ENCODE results near the gene C16orf96. TPM values are rescaled to one million over a fixed set of nuclear protein-coding genes. Genes with fewer than 3 reads are reported as not detected.

The C16orf96 gene
- total and polyA plus RNA-seq, 10 donors: 0.06 to 0.33 (median 0.21) TPM

- H3K27me3 ChIP-seq (replicated peaks in 1 of 7): peaks cover 0 to 17% (median 0%) of the 10 kb centered on the region in 7 donors
- DNase-seq: no peak
- H3K9me3 ChIP-seq: no peaks in the 10 kb centered on the region
- 87 to 95% (median 89%) methylated on average over 5 to 8 of the region's 8 CpGs for WGBS, 5 donors
- no peaks in the 10 kb centered on the region for H3K36me3 ChIP-seq
- peaks cover 0 to 9% (median 3%) of the 10 kb centered on the region in 6 donors for H3K4me1 ChIP-seq
- intact Hi-C loops (cut with DNase I; ENCODE audit: low total_unique reads): no loop called here
- TF ChIP-seq, protein P1, sequence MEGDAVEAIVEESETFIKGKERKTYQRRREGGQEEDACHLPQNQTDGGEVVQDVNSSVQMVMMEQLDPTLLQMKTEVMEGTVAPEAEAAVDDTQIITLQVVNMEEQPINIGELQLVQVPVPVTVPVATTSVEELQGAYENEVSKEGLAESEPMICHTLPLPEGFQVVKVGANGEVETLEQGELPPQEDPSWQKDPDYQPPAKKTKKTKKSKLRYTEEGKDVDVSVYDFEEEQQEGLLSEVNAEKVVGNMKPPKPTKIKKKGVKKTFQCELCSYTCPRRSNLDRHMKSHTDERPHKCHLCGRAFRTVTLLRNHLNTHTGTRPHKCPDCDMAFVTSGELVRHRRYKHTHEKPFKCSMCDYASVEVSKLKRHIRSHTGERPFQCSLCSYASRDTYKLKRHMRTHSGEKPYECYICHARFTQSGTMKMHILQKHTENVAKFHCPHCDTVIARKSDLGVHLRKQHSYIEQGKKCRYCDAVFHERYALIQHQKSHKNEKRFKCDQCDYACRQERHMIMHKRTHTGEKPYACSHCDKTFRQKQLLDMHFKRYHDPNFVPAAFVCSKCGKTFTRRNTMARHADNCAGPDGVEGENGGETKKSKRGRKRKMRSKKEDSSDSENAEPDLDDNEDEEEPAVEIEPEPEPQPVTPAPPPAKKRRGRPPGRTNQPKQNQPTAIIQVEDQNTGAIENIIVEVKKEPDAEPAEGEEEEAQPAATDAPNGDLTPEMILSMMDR (IDR thresholded peaks at IDR 0.05 in 8 of 11, conservative IDR thresholded peaks at IDR 0.05 in 3 of 11): no peak
- TF ChIP-seq POLR2AphosphoS5 (IDR thresholded peaks at IDR 0.05) (no peak), POLR2A (IDR thresholded peaks at IDR 0.05) (no peak)
- no peak overlapping the region for H3K27ac ChIP-seq
- no peak overlapping the region for H3K4me3 ChIP-seq
Measured at GRCh38 chr16:4599545-4599944, 43.4 kb downstream of the C16orf96 start.

- H3K9me3 ChIP-seq: no peaks in the 10 kb centered on the region
- 37 to 54% (median 42%) methylated on average over 18 of the region's 18 CpGs for WGBS, 5 donors
Measured at GRCh38 chr16:4601036-4601863, 45.1 kb downstream of the C16orf96 start.

GRCh38 chr16:4601864-4602186 lies 45.7 kb downstream of the C16orf96 start:
- H3K4me1 ChIP-seq: peaks cover 0 to 9% (median 3%) of the 10 kb centered on the region in 6 donors
- no peaks in the 10 kb centered on the region for H3K9me3 ChIP-seq
- TF ChIP-seq, protein P1 (IDR thresholded peaks at IDR 0.05 in 8 of 11, conservative IDR thresholded peaks at IDR 0.05 in 3 of 11): no peak
- no peak for TF ChIP-seq POLR2A (IDR thresholded peaks at IDR 0.05)
- TF ChIP-seq POLR2AphosphoS5 (IDR thresholded peaks at IDR 0.05): no peak
- intact Hi-C loops (cut with DNase I; ENCODE audit: low total_unique reads): no loop called here
- peaks cover 0 to 2% (median 0%) of the 10 kb centered on the region in 6 donors for H3K36me3 ChIP-seq
- H3K27ac ChIP-seq: no peak overlapping the region
- peaks cover 0 to 17% (median 0%) of the 10 kb centered on the region in 7 donors for H3K27me3 ChIP-seq (replicated peaks in 1 of 7)
- H3K4me3 ChIP-seq: no peak overlapping the region
- peak; percentile 57 for DNase-seq
- 61 to 87% (median 69%) methylated on average over 6 of the region's 6 CpGs for WGBS, 5 donors

More at GRCh38 chr16:4601036-4601863, 45.1 kb downstream of the C16orf96 start:
- H3K4me3 ChIP-seq: no peak overlapping the region
- no peak overlapping the region for H3K27ac ChIP-seq
- peaks cover 0 to 17% (median 0%) of the 10 kb centered on the region in 7 donors for H3K27me3 ChIP-seq (replicated peaks in 1 of 7)
- H3K4me1 ChIP-seq: peaks cover 0 to 9% (median 3%) of the 10 kb centered on the region in 6 donors
- no peaks in the 10 kb centered on the region for H3K36me3 ChIP-seq
- intact Hi-C loops (cut with DNase I; ENCODE audit: low total_unique reads): no loop called here
- DNase-seq: no peak
- TF ChIP-seq, protein P1 (IDR thresholded peaks at IDR 0.05 in 8 of 11, conservative IDR thresholded peaks at IDR 0.05 in 3 of 11): no peak
- TF ChIP-seq POLR2A (IDR thresholded peaks at IDR 0.05) (no peak), POLR2AphosphoS5 (IDR thresholded peaks at IDR 0.05) (no peak)

GRCh38 chr16:4602331-4602730 lies 46.2 kb downstream of the C16orf96 start:
- TF ChIP-seq POLR2AphosphoS5 (IDR thresholded peaks at IDR 0.05) (peak in 1 of 3 donors; percentile 12), POLR2A (IDR thresholded peaks at IDR 0.05) (no peak)
- Histone ChIP-seq H3K4me3 (no peak overlapping the region), H3K4me1 (peaks cover 0 to 9% (median 3%) of the 10 kb centered on the region in 6 donors), H3K36me3 (peaks cover 0 to 7% (median under 1%) of the 10 kb centered on the region in 6 donors), H3K9me3 (no peaks in the 10 kb centered on the region), H3K27me3 (replicated peaks in 1 of 7) (peaks cover 0 to 17% (median 0%) of the 10 kb centered on the region in 7 donors), H3K27ac (no peak overlapping the region)
- WGBS, 5 donors: 76 to 97% (median 79%) methylated on average over 6 to 8 of the region's 8 CpGs
- intact Hi-C loops (cut with DNase I; ENCODE audit: low total_unique reads): no loop called here
- peak; percentile 74 for DNase-seq

Data from spleen (tissue), 11 donors.